Neuronal stem cell (in vitro differentiated cells): Measurements from ENCODE around the gene GIMD1. TPM values are rescaled to one million over a fixed set of nuclear protein-coding genes. Genes with fewer than 3 reads are reported as not detected.
"Not testable (repeated sequence)": the region's sequence is repeated elsewhere in the genome, so short reads cannot be mapped to it uniquely, and the experiment has no call there.

Source experiments
- DNase-seq: peaks from one replicate; pipeline ENCODE4 v3.0.0-alpha.2; 2013; ENCODE audit warnings: low spot score
- H2AFZ ChIP-seq: one replicate; pipeline ENCODE4 v1.6.1; 2013; ENCODE audit warnings: mild to moderate bottlenecking, low read length, inconsistent platforms
- H2AK5ac ChIP-seq: 2 replicates; pipeline ENCODE4 v1.6.1; 2013; ENCODE audit warnings: low read depth, mild to moderate bottlenecking, inconsistent platforms, low read length, moderate library complexity, mixed read lengths
- H2BK120ac ChIP-seq: 2 replicates; pipeline ENCODE4 v1.6.1; 2013; ENCODE audit warnings: low read depth, mild to moderate bottlenecking, inconsistent platforms, low read length, moderate library complexity, mixed read lengths
- H2BK12ac ChIP-seq: one replicate; pipeline ENCODE4 v1.6.1; 2013; ENCODE audit warnings: low read length, inconsistent platforms
- H2BK15ac ChIP-seq: 2 replicates; pipeline ENCODE4 v1.6.1; 2013; ENCODE audit warnings: mild to moderate bottlenecking, low read length, inconsistent platforms, mixed read lengths
- H2BK5ac ChIP-seq: one replicate; pipeline ENCODE4 v1.6.1; 2013; ENCODE audit warnings: inconsistent platforms, mild to moderate bottlenecking, low read length, moderate library complexity
- H3K14ac ChIP-seq: one replicate; pipeline ENCODE4 v1.6.1; 2013; ENCODE audit warnings: low read length, inconsistent platforms
- H3K18ac ChIP-seq: 2 replicates; pipeline ENCODE4 v1.6.1; 2013; ENCODE audit warnings: low read length, inconsistent platforms
- H3K23ac ChIP-seq: 2 replicates; pipeline ENCODE4 v1.6.1; 2013; ENCODE audit warnings: low read depth, mild to moderate bottlenecking, mixed read lengths, low read length, inconsistent platforms; ENCODE audit not compliant: poor library complexity
- H3K27ac ChIP-seq: replicated peaks from 3 replicates; pipeline ENCODE4 v1.5.1; 2013; ENCODE audit warnings: low read length, inconsistent platforms
- H3K27me3 ChIP-seq, 3 experiments: 2 replicates each; pipeline ENCODE4 v1.6.1; 2013; ENCODE audit warnings: low read length in 3 of 3, mild to moderate bottlenecking in 2 of 3, inconsistent platforms in 1 of 3, low read depth in 1 of 3, mixed read lengths in 1 of 3, moderate library complexity in 1 of 3; ENCODE audit not compliant: control insufficient read depth in 3 of 3, insufficient read depth in 3 of 3
- H3K36me3 ChIP-seq, 2 donors: replicated peaks in 1 of 2; 2 replicates each; pipeline ENCODE4 v1.6.1; 2013; ENCODE audit warnings: low read length in 2 of 2; ENCODE audit not compliant: control insufficient read depth in 2 of 2, insufficient read depth in 2 of 2
- H3K4ac ChIP-seq: 2 replicates; pipeline ENCODE4 v1.6.1; 2013; ENCODE audit warnings: inconsistent platforms, mild to moderate bottlenecking, low read length, moderate library complexity
- H3K4me1 ChIP-seq, 2 donors: 1 replicate in 1 of 2; 2 replicates in 1 of 2; pipeline ENCODE4 v1.6.1; 2013; ENCODE audit warnings: low read length in 2 of 2, low read depth in 1 of 2; ENCODE audit not compliant: control insufficient read depth in 2 of 2, insufficient read depth in 1 of 2
- H3K4me2 ChIP-seq: one replicate; pipeline ENCODE4 v1.6.1; 2013; ENCODE audit warnings: mild to moderate bottlenecking, low read length, inconsistent platforms; ENCODE audit not compliant: insufficient read depth, poor library complexity, severe bottlenecking
- H3K4me3 ChIP-seq, 2 donors: 2 replicates each; pipeline ENCODE4 v1.5.1; 2013; ENCODE audit warnings: low read length in 2 of 2, mild to moderate bottlenecking in 2 of 2, inconsistent platforms in 1 of 2, moderate library complexity in 1 of 2
- H3K79me1 ChIP-seq: one replicate; pipeline ENCODE4 v1.6.1; 2013; ENCODE audit warnings: low read depth, mild to moderate bottlenecking, inconsistent platforms, low read length, moderate library complexity
- H3K9ac ChIP-seq: one replicate; pipeline ENCODE4 v1.6.1; 2013; ENCODE audit warnings: mild to moderate bottlenecking, low read depth, low read length, inconsistent platforms; ENCODE audit not compliant: poor library complexity
- H3K9me3 ChIP-seq, 2 donors: replicated peaks in 1 of 2; 2 replicates each; pipeline versions ENCODE3 to v1.6.1; 2013; ENCODE audit warnings: low read length in 2 of 2, mild to moderate bottlenecking in 2 of 2, inconsistent platforms in 1 of 2, low read depth in 1 of 2, mixed read lengths in 1 of 2, moderate library complexity in 1 of 2; ENCODE audit not compliant: control insufficient read depth in 2 of 2, insufficient read depth in 1 of 2
- H4K8ac ChIP-seq: one replicate; pipeline ENCODE4 v1.6.1; 2013; ENCODE audit warnings: low read depth, mild to moderate bottlenecking, inconsistent platforms, low read length, moderate library complexity
- H4K91ac ChIP-seq: one replicate; pipeline ENCODE4 v1.6.1; 2013; ENCODE audit warnings: low read length, low read depth, mild to moderate bottlenecking, inconsistent platforms; ENCODE audit not compliant: poor library complexity
- WGBS, 2 donors: extraction: QIAGEN DNeasy Blood & Tissue Kit; methylation state at CpG; one replicate each; pipeline ENCODE4 v1.1.7; 2013; ENCODE audit warnings: missing lambda C conversion rate in 2 of 2, mixed read lengths in 1 of 2; ENCODE audit not compliant: insufficient read length in 2 of 2, insufficient replicate concordance in 1 of 2; ENCODE audit errors: extremely low coverage in 2 of 2; 5-methylcytosine and 5-hydroxymethylcytosine counted together
- polyA plus RNA-seq, 2 experiments: library from polyadenylated mRNA; stranded (reverse); fragments of 200-250 nt; gene quantifications; one replicate each; pipeline ENCODE4 v1.2.3, GENCODE V29; 2013

The GIMD1 gene
- polyA plus RNA-seq (2013, experiment 1 of 2): not detected
- polyA plus RNA-seq (2013, experiment 2 of 2): not detected

DNA sequence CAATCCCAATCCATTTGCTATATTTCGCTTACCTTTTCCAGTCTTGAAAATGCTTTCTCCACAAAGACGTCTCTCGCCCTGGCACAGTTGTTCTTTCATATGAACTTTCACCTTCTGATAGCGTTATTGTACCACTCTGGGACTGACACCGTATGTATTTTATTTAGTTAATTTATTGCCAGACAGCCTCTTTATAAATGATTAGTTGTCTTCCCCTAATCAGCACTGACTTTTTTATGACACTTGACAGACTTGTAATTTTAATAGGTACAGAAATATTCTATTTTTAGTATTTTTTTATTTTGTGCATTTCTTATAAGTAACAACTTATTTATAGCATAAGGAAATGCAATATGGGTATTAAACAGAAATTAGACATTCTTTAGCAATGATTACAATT, at the start of gene GIMD1:
TSS of gene GIMD1 (minus strand) at position 101 of the 400 bp plus-strand sequence. CDS start 1,343 bp downstream, outside the sequence.
- H2AK5ac ChIP-seq: no peak within 1 kb of the TSS
- no peak within 1 kb of the TSS for H3K23ac ChIP-seq
- H2BK5ac ChIP-seq: no peak within 1 kb of the TSS
- DNase-seq: no peak
- H2BK120ac ChIP-seq: no peak within 1 kb of the TSS
- peaks cover 0 to 7% of the 10 kb centered on the region in 2 donors for H3K4me1 ChIP-seq
- no peak within 1 kb of the TSS for H4K91ac ChIP-seq
- no peak within 1 kb of the TSS for H2BK12ac ChIP-seq
- no peaks in the 10 kb centered on the region for H3K36me3 ChIP-seq
- H3K4me2 ChIP-seq: no peak within 1 kb of the TSS
- no peak within 1 kb of the TSS for H3K4ac ChIP-seq
- H3K18ac ChIP-seq: no peak within 1 kb of the TSS
- peak within 1 kb of the TSS; percentile 81 for H2AFZ ChIP-seq
- no peak within 1 kb of the TSS for H3K9ac ChIP-seq
- no peaks in the 10 kb centered on the region for H3K27me3 ChIP-seq
- no peak within 1 kb of the TSS for H3K14ac ChIP-seq
- H3K79me1 ChIP-seq: no peaks in the 10 kb centered on the region
- no peak within 1 kb of the TSS for H2BK15ac ChIP-seq
- H3K27ac ChIP-seq: no peak within 1 kb of the TSS
- WGBS, 2 donors: no CpG with 5 or more reads among the region's 5 CpGs
- no peak within 1 kb of the TSS for H3K4me3 ChIP-seq
- no peak within 1 kb of the TSS for H4K8ac ChIP-seq
- H3K9me3 ChIP-seq: no peaks in the 10 kb centered on the region

DNA sequence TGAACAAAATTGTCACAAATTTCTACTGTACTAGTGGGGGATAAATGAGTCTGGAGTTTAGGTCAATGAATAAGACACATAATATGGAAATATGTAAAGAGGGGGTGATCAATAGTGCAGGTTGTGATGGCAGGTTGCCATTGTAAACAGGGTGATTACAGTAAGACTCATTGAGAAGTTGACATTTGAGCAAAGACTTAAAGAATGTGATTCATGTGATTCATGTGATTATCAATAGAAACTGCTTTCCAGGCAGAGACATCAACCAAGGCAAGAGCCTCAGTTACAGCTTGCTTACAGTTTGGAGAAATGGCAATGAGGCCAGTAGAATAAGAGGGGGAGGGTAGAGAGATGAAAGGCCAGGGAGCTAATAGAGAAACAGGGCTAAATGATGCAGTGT, 45.8 kb upstream of the GIMD1 start:
- no peaks in the 10 kb centered on the region for H3K4me1 ChIP-seq
- no peaks in the 10 kb centered on the region for H3K27me3 ChIP-seq
- H3K4me3 ChIP-seq: no peak overlapping the region
- H3K14ac ChIP-seq: no peak overlapping the region
- H2BK12ac ChIP-seq: no peak overlapping the region
- H2AFZ ChIP-seq: no peak overlapping the region
- no peak overlapping the region for H3K18ac ChIP-seq
- H3K36me3 ChIP-seq: no peaks in the 10 kb centered on the region
- no peak overlapping the region for H4K91ac ChIP-seq
- no peak overlapping the region for H3K23ac ChIP-seq
- H3K4me2 ChIP-seq: no peak overlapping the region
- H4K8ac ChIP-seq: no peak overlapping the region
- no peak overlapping the region for H2BK5ac ChIP-seq
- no peaks in the 10 kb centered on the region for H3K9me3 ChIP-seq
- H3K4ac ChIP-seq: no peak overlapping the region
- no peak overlapping the region for H2AK5ac ChIP-seq
- no peak overlapping the region for H3K27ac ChIP-seq
- no peaks in the 10 kb centered on the region for H3K79me1 ChIP-seq
- no peak overlapping the region for H2BK15ac ChIP-seq
- no peak overlapping the region for H2BK120ac ChIP-seq
- H3K9ac ChIP-seq: no peak overlapping the region
- no peak for DNase-seq

- Histone ChIP-seq H3K27ac (no peak overlapping the region), H4K91ac (no peak overlapping the region), H2BK120ac (no peak overlapping the region), H2AK5ac (no peak overlapping the region), H3K23ac (no peak overlapping the region), H3K36me3 (no peaks in the 10 kb centered on the region), H3K14ac (no peak overlapping the region), H3K4ac (no peak overlapping the region), H3K9ac (no peak overlapping the region), H3K27me3 (no peaks in the 10 kb centered on the region), H2BK5ac (no peak overlapping the region), H2BK15ac (no peak overlapping the region), H4K8ac (no peak overlapping the region), H2AFZ (no peak overlapping the region), H3K79me1 (no peaks in the 10 kb centered on the region), H3K4me3 (no peak overlapping the region), H2BK12ac (no peak overlapping the region), H3K4me2 (no peak overlapping the region), H3K4me1 (no peaks in the 10 kb centered on the region), H3K18ac (no peak overlapping the region), H3K9me3 (no peaks in the 10 kb centered on the region)
- DNase-seq: no peak
- no CpG with 5 or more reads among the region's 15 CpGs for WGBS, 2 donors
Measured at GRCh38 chr4:106409901-106410889, 41.6 kb upstream of the GIMD1 start.

GRCh38 chr4:106408004-106408403, 39.4 kb upstream of the GIMD1 start:
- H3K9ac ChIP-seq, H3K79me1 ChIP-seq, H3K18ac ChIP-seq, H3K36me3 ChIP-seq, DNase-seq, H3K4ac ChIP-seq, H3K4me1 ChIP-seq, H3K9me3 ChIP-seq, H2BK12ac ChIP-seq, H2AK5ac ChIP-seq, H4K8ac ChIP-seq, H2BK5ac ChIP-seq, H2AFZ ChIP-seq, H2BK120ac ChIP-seq, H3K23ac ChIP-seq, H3K14ac ChIP-seq, H3K27ac ChIP-seq, H3K4me3 ChIP-seq, H3K4me2 ChIP-seq, H3K27me3 ChIP-seq, H4K91ac ChIP-seq, H2BK15ac ChIP-seq: not testable (repeated sequence)
- WGBS, 2 donors: no CpG with 5 or more reads among the region's 3 CpGs
